ENCODE measurements around the gene B4GALT4. TPM values are rescaled to one million over a fixed set of nuclear protein-coding genes. Genes with fewer than 3 reads are reported as not detected.

Gene B4GALT4
- total and polyA plus RNA-seq, 2 of the 8 experiments (the other 6 are each of a cell fraction or from before 2014, with no cell fraction given) = 14.6 to 44.7 TPM

- TF ChIP-seq CHD7 (IDR thresholded peaks at IDR 0.05; ENCODE audit: insufficient replicate concordance, low read length) (no peak), RXRA (IDR thresholded peaks at IDR 0.05; ENCODE audit: insufficient read depth, low read depth, low read length) (no peak), ATF2 (IDR thresholded peaks at IDR 0.05; ENCODE audit: low read length) (no peak), BRCA1 (IDR thresholded peaks at IDR 0.05; ENCODE audit: low read depth, low read length) (no peak), KDM1A (IDR thresholded peaks at IDR 0.05; ENCODE audit: borderline replicate concordance, low read length) (no peak), CTBP2 (IDR thresholded peaks at IDR 0.05; ENCODE audit: borderline replicate concordance, insufficient read depth, insufficient read length, low read length) (no peak), KDM5A (IDR thresholded peaks at IDR 0.05; ENCODE audit: low read length) (no peak), TEAD4 (IDR thresholded peaks at IDR 0.05; ENCODE audit: low read depth, low read length) (no peak)
Observed at GRCh38 chr3:119240591-119241434, at the start of gene B4GALT4 (continued).
